Measurements from ENCODE around the gene SIRT2. TPM values are rescaled to one million over a fixed set of nuclear protein-coding genes. Genes with fewer than 3 reads are reported as not detected.

Gene SIRT2
- total and polyA plus RNA-seq, 2 of the 8 experiments (the other 6 are each of a cell fraction or from before 2014, with no cell fraction given) = 6.5 to 10.0 TPM

- Histone ChIP-seq H3K9ac (replicated peaks in 1 of 4; ENCODE audit: extremely low read depth in 1 of 4, low read depth in 3 of 4, low read length in 3 of 4) (no peak overlapping the region), H3K4ac (replicated peaks; ENCODE audit: insufficient read length, low read depth, low read length) (no peak overlapping the region), H3K4me1 (replicated peaks in 1 of 4; ENCODE audit: control insufficient read depth in 3 of 4, insufficient read depth in 4 of 4, low read length in 3 of 4) (no peaks in the 10 kb centered on the region), H3K79me2 (ENCODE audit: control insufficient read depth in 1 of 2, insufficient read depth in 2 of 2, low read length in 2 of 2) (no peaks in the 10 kb centered on the region), H2BK12ac (ENCODE audit: low read depth, low read length) (no peak overlapping the region), H3K36me3 (ENCODE audit: control insufficient read depth in 2 of 4, insufficient read depth in 4 of 4, low read length in 3 of 4) (no peaks in the 10 kb centered on the region), H2BK15ac (ENCODE audit: low read length) (no peak overlapping the region), H3K4me3 (ENCODE audit: extremely low read depth in 1 of 4, insufficient read depth in 2 of 4, low read depth in 3 of 4, low read length in 4 of 4) (no peak overlapping the region), H3K27me3 (replicated peaks in 1 of 4; ENCODE audit: control insufficient read depth in 3 of 4, extremely low read depth in 1 of 4, insufficient read depth in 3 of 4, low read length in 3 of 4) (no peaks in the 10 kb centered on the region), H2BK5ac (ENCODE audit: low read depth, low read length) (no peak overlapping the region), H3K14ac (ENCODE audit: insufficient read length) (no peak overlapping the region), H3K23me2 (ENCODE audit: low read depth, low read length) (no peaks in the 10 kb centered on the region), H3K56ac (replicated peaks; ENCODE audit: insufficient read length, low read depth, low read length) (no peak overlapping the region), H4K5ac (ENCODE audit: insufficient read length, low read depth, low read length) (no peak overlapping the region), H3K27ac (ENCODE audit: low read depth, low read length) (no peak overlapping the region), H2BK20ac (ENCODE audit: low read length) (no peak overlapping the region), H4K20me1 (replicated peaks in 1 of 2; ENCODE audit: control insufficient read depth in 1 of 2, insufficient read depth in 2 of 2, low read length in 2 of 2) (peaks cover 0 to 2% of the 10 kb centered on the region in 2 experiments), H2AK5ac (ENCODE audit: low read depth, low read length) (no peak overlapping the region), H2AFZ (ENCODE audit: low read length) (no peak overlapping the region), H3K23ac (ENCODE audit: insufficient read length) (no peak overlapping the region), H3K18ac (ENCODE audit: extremely low read depth, low read length) (no peak overlapping the region), H3K4me2 (ENCODE audit: insufficient read depth in 1 of 2, low read depth in 2 of 2, low read length in 2 of 2) (no peak overlapping the region), H3K79me1 (ENCODE audit: low read depth, low read length) (no peaks in the 10 kb centered on the region), H3K9me3 (ENCODE audit: insufficient read depth in 2 of 2, low read depth in 1 of 2, low read length in 1 of 2) (no peaks in the 10 kb centered on the region), H2BK120ac (replicated peaks; ENCODE audit: low read depth, low read length) (no peak overlapping the region), H4K8ac (ENCODE audit: extremely low read depth, insufficient read depth, low read length) (no peak overlapping the region), H4K91ac (replicated peaks; ENCODE audit: insufficient read length, low read length) (no peak overlapping the region)
- TF ChIP-seq SIN3A (conservative IDR thresholded peaks at IDR 0.05 in 1 of 2, IDR thresholded peaks at IDR 0.05 in 1 of 2; ENCODE audit: low read depth in 1 of 2, low read length in 2 of 2) (no peak), RBBP5 (IDR thresholded peaks at IDR 0.05; ENCODE audit: borderline replicate concordance, low read depth, low read length) (no peak), TAF7 (optimal IDR thresholded peaks at IDR 0.05; ENCODE audit: borderline replicate concordance, low read depth, low read length) (no peak), RAD21 (IDR thresholded peaks at IDR 0.05 in 1 of 2, conservative IDR thresholded peaks at IDR 0.05 in 1 of 2; ENCODE audit: low read depth in 2 of 2, low read length in 2 of 2) (no peak), GABPA (IDR thresholded peaks at IDR 0.05; ENCODE audit: borderline replicate concordance, insufficient read depth, low read length) (no peak), HDAC6 (IDR thresholded peaks at IDR 0.05; ENCODE audit: low read depth, low read length) (no peak), CBX8 (IDR thresholded peaks at IDR 0.05; ENCODE audit: borderline replicate concordance, low read depth, low read length) (no peak), EZH2 (IDR thresholded peaks at IDR 0.05; ENCODE audit: low read depth, low read length, severe bottlenecking) (no peak), RNF2 (IDR thresholded peaks at IDR 0.05; ENCODE audit: borderline replicate concordance, low read depth, low read length, missing control alignments, poor library complexity, severe bottlenecking) (no peak)
- DNase-seq (ENCODE audit: low read depth in 1 of 2, low spot score in 2 of 2) (no peak), FAIRE-seq (no peak)
- POLR2A ChIA-PET (ENCODE audit: partially characterized antibody) = interaction anchor here (1.2 to 3.4 kb wide), 3 partner anchors 10 to 47 kb away, joined by 3 to 30 read pairs (median 3); partner anchors contain the start of genes HNRNPL and NFKBIB
- 94% methylated on average over 8 of the region's 8 CpGs; no CpG with 5 or more reads in 1 of the 2 experiments for WGBS, 2 experiments (ENCODE audit: extremely low coverage in 1 of 2, insufficient coverage in 1 of 2, insufficient read length in 1 of 2, insufficient replicate concordance in 2 of 2, low coverage in 1 of 2, low lambda C conversion rate in 2 of 2, missing lambda C conversion rate in 1 of 2)
- CTCF ChIA-PET (ENCODE audit: partially characterized antibody) = interaction anchor here (0.9 to 5.9 kb wide), 5 partner anchors 13 to 90 kb away, joined by 3 to 97 read pairs (median 4); partner anchors contain the start of gene RINL
Observed at GRCh38 chr19:38889803-38890202, 9.6 kb downstream of the SIRT2 start.

Measured in H1 (cell line).